ENCODE measurements around the gene APOBEC3C.
"Not testable (repeated sequence)": the region's sequence is repeated elsewhere in the genome, so short reads cannot be mapped to it uniquely, and the experiment has no call there.

Gene APOBEC3C

GRCh38 chr22:38996105-38996504, 18.0 kb upstream of the APOBEC3C start:
- Mint-ChIP-seq H3K36me3 (ENCODE audit: low read depth) (no peaks in the 10 kb centered on the region), H3K27ac (no peak overlapping the region), H3K4me1 (ENCODE audit: low read depth) (no peaks in the 10 kb centered on the region), H3K27me3 (ENCODE audit: low read depth) (peaks cover 13% of the 10 kb centered on the region), H3K9me3 (peaks cover 4% of the 10 kb centered on the region), H3K4me3 (no peak overlapping the region)
- DNase-seq (ENCODE audit: low spot score) = no peak

GRCh38 chr22:38997518-38997917, 16.5 kb upstream of the APOBEC3C start:
- Mint-ChIP-seq H3K4me3 (no peak overlapping the region), H3K27me3 (ENCODE audit: low read depth) (peaks cover 13% of the 10 kb centered on the region), H3K4me1 (ENCODE audit: low read depth) (no peaks in the 10 kb centered on the region), H3K9me3 (peaks cover 4% of the 10 kb centered on the region), H3K27ac (no peak overlapping the region), H3K36me3 (ENCODE audit: low read depth) (no peaks in the 10 kb centered on the region)
- DNase-seq (ENCODE audit: low spot score) = no peak

GRCh38 chr22:39003165-39003638, 10.9 kb upstream of the APOBEC3C start:
- no peaks in the 10 kb centered on the region for H3K36me3 Mint-ChIP-seq (ENCODE audit: low read depth)
- H3K27me3 Mint-ChIP-seq (ENCODE audit: low read depth) = peaks cover 11% of the 10 kb centered on the region
- peaks cover under 1% of the 10 kb centered on the region for H3K9me3 Mint-ChIP-seq
- peaks cover 7% of the 10 kb centered on the region for H3K4me1 Mint-ChIP-seq (ENCODE audit: low read depth)
- no peak overlapping the region for H3K4me3 Mint-ChIP-seq
- peak overlapping the region; percentile 20 for H3K27ac Mint-ChIP-seq
- peak; percentile 75 for DNase-seq (ENCODE audit: low spot score)

GRCh38 chr22:39007177-39007576, 6.9 kb upstream of the APOBEC3C start:
- Mint-ChIP-seq H3K4me1 (ENCODE audit: low read depth) (peaks cover 7% of the 10 kb centered on the region), H3K4me3 (no peak overlapping the region), H3K27me3 (ENCODE audit: low read depth) (peaks cover 3% of the 10 kb centered on the region), H3K9me3 (no peaks in the 10 kb centered on the region), H3K36me3 (ENCODE audit: low read depth) (no peaks in the 10 kb centered on the region), H3K27ac (no peak overlapping the region)
- DNase-seq (ENCODE audit: low spot score) = no peak

GRCh38 chr22:39008271-39008850, 5.7 kb upstream of the APOBEC3C start:
- H3K36me3 Mint-ChIP-seq (ENCODE audit: low read depth); H3K9me3 Mint-ChIP-seq; H3K4me3 Mint-ChIP-seq; H3K27ac Mint-ChIP-seq; H3K27me3 Mint-ChIP-seq (ENCODE audit: low read depth); H3K4me1 Mint-ChIP-seq (ENCODE audit: low read depth); DNase-seq (ENCODE audit: low spot score): not testable (repeated sequence)

GRCh38 chr22:39010946-39011345, 3.1 kb upstream of the APOBEC3C start:
- Mint-ChIP-seq H3K27me3 (ENCODE audit: low read depth) (no peaks in the 10 kb centered on the region), H3K4me1 (ENCODE audit: low read depth) (peaks cover 9% of the 10 kb centered on the region), H3K27ac (no peak overlapping the region), H3K9me3 (no peaks in the 10 kb centered on the region), H3K36me3 (ENCODE audit: low read depth) (peaks cover 8% of the 10 kb centered on the region), H3K4me3 (no peak overlapping the region)
- DNase-seq (ENCODE audit: low spot score) = no peak

GRCh38 chr22:39012533-39013511, 1.2 kb upstream of the APOBEC3C start:
- H3K9me3 Mint-ChIP-seq = no peaks in the 10 kb centered on the region
- H3K27ac Mint-ChIP-seq = peak overlapping the region; percentile 77
- no peak for DNase-seq (ENCODE audit: low spot score)
- no peaks in the 10 kb centered on the region for H3K27me3 Mint-ChIP-seq (ENCODE audit: low read depth)
- H3K4me3 Mint-ChIP-seq = peak overlapping the region; percentile 49
- H3K4me1 Mint-ChIP-seq (ENCODE audit: low read depth) = peaks cover 13% of the 10 kb centered on the region
- H3K36me3 Mint-ChIP-seq (ENCODE audit: low read depth) = peaks cover 12% of the 10 kb centered on the region

- peaks cover 17% of the 10 kb centered on the region for H3K36me3 Mint-ChIP-seq (ENCODE audit: low read depth)
Measured at GRCh38 chr22:39013561-39013941, 506 bp upstream of the APOBEC3C start.

GRCh38 chr22:39014723-39015121, 665 bp downstream of the APOBEC3C start:
- peaks cover 17% of the 10 kb centered on the region for H3K36me3 Mint-ChIP-seq (ENCODE audit: low read depth)
- not testable (repeated sequence) for DNase-seq (ENCODE audit: low spot score); H3K9me3 Mint-ChIP-seq; H3K27me3 Mint-ChIP-seq (ENCODE audit: low read depth)
- H3K27ac Mint-ChIP-seq = peak overlapping the region; percentile 95
- peak overlapping the region; percentile 98 for H3K4me3 Mint-ChIP-seq
- peaks cover 15% of the 10 kb centered on the region for H3K4me1 Mint-ChIP-seq (ENCODE audit: low read depth)

More at GRCh38 chr22:39013561-39013941, 506 bp upstream of the APOBEC3C start:
- H3K27me3 Mint-ChIP-seq (ENCODE audit: low read depth); H3K9me3 Mint-ChIP-seq; DNase-seq (ENCODE audit: low spot score): not testable (repeated sequence)
- peaks cover 15% of the 10 kb centered on the region for H3K4me1 Mint-ChIP-seq (ENCODE audit: low read depth)
- H3K27ac Mint-ChIP-seq = peak overlapping the region; percentile 95
- peak overlapping the region; percentile 98 for H3K4me3 Mint-ChIP-seq

- H3K4me1 Mint-ChIP-seq (ENCODE audit: low read depth) = peaks cover 22% of the 10 kb centered on the region
- no peak for DNase-seq (ENCODE audit: low spot score)
- H3K27me3 Mint-ChIP-seq (ENCODE audit: low read depth) = no peaks in the 10 kb centered on the region
- no peaks in the 10 kb centered on the region for H3K9me3 Mint-ChIP-seq
- H3K27ac Mint-ChIP-seq = peak overlapping the region; percentile 26
- peak overlapping the region; percentile 51 for H3K4me3 Mint-ChIP-seq
- H3K36me3 Mint-ChIP-seq (ENCODE audit: low read depth) = peaks cover 21% of the 10 kb centered on the region
Measured at GRCh38 chr22:39016592-39016991, 2.5 kb downstream of the APOBEC3C start.

- H3K4me1 Mint-ChIP-seq (ENCODE audit: low read depth) = peaks cover 30% of the 10 kb centered on the region
- no peaks in the 10 kb centered on the region for H3K9me3 Mint-ChIP-seq
- no peaks in the 10 kb centered on the region for H3K27me3 Mint-ChIP-seq (ENCODE audit: low read depth)
- no peak overlapping the region for H3K4me3 Mint-ChIP-seq
- no peak for DNase-seq (ENCODE audit: low spot score)
- peaks cover 30% of the 10 kb centered on the region for H3K36me3 Mint-ChIP-seq (ENCODE audit: low read depth)
- no peak overlapping the region for H3K27ac Mint-ChIP-seq
Measured at GRCh38 chr22:39017596-39018365, 3.7 kb downstream of the APOBEC3C start.

GRCh38 chr22:39020021-39020651, 6.1 kb downstream of the APOBEC3C start:
- H3K9me3 Mint-ChIP-seq; H3K27me3 Mint-ChIP-seq (ENCODE audit: low read depth); DNase-seq (ENCODE audit: low spot score): not testable (repeated sequence)
- Mint-ChIP-seq H3K27ac (peak overlapping the region; percentile 93), H3K36me3 (ENCODE audit: low read depth) (peaks cover 37% of the 10 kb centered on the region), H3K4me1 (ENCODE audit: low read depth) (peaks cover 38% of the 10 kb centered on the region), H3K4me3 (peak overlapping the region; percentile 95)

GRCh38 chr22:39021552-39022250, 7.6 kb downstream of the APOBEC3C start:
- Mint-ChIP-seq H3K4me3 (peak overlapping the region; percentile 95), H3K27ac (peak overlapping the region; percentile 93), H3K27me3 (ENCODE audit: low read depth) (no peaks in the 10 kb centered on the region), H3K36me3 (ENCODE audit: low read depth) (peaks cover 43% of the 10 kb centered on the region), H3K9me3 (no peaks in the 10 kb centered on the region), H3K4me1 (ENCODE audit: low read depth) (peaks cover 38% of the 10 kb centered on the region)
- no peak for DNase-seq (ENCODE audit: low spot score)

Data from T-helper 2 cell treated with Interferon-gamma antibody and Interleukin-4, amounts not matched to agents 5 μg/mL and 100 μg/mL, for 36 hours (primary cell).